HL-60 (cell line): Measurements from ENCODE around the gene NXPH4.

ENCODE experiments used
- DNase-seq, 2 experiments: peaks; one replicate each; pipeline ENCODE4 v3.0.0-alpha.2; 2010 to 2020; ENCODE audit warnings: low read depth in 1 of 2, low spot score in 1 of 2
- H3K27ac ChIP-seq: fragments of 250-450 bp; sonication (Bioruptor Pico); replicated peaks from 2 replicates; pipeline ENCODE4 v1.5.1; 2020; ENCODE audit warnings: mild to moderate bottlenecking, moderate library complexity
- H3K27me3 ChIP-seq: fragments of 250-450 bp; sonication (Bioruptor Pico); 2 replicates; pipeline ENCODE4 v1.5.1; 2021; ENCODE audit warnings: mild to moderate bottlenecking, moderate library complexity; ENCODE audit not compliant: insufficient read depth, poor library complexity, severe bottlenecking
- H3K4me3 ChIP-seq: replicated peaks from 2 replicates; pipeline ENCODE4 v1.5.1; 2011; ENCODE audit warnings: mild to moderate bottlenecking, control low read depth, low read length; ENCODE audit not compliant: insufficient read depth
- CTCF ChIP-seq: IDR thresholded peaks from one replicate; pipeline ENCODE4 v1.5.1; 2011; ENCODE audit warnings: low read length, control low read depth, inconsistent platforms; ENCODE audit not compliant: insufficient read depth
- GABPA ChIP-seq: IDR thresholded peaks from 2 replicates; pipeline ENCODE4 v1.6.1; 2012; ENCODE audit warnings: low read depth
- POLR2AphosphoS5 ChIP-seq: IDR thresholded peaks from 2 replicates; pipeline ENCODE4 v1.6.1; 2012; ENCODE audit warnings: low read depth
- REST ChIP-seq: IDR thresholded peaks from 2 replicates; pipeline ENCODE4 v1.6.1; 2012; ENCODE audit warnings: low read depth; ENCODE audit not compliant: insufficient replicate concordance
- SPI1 ChIP-seq: IDR thresholded peaks from 2 replicates; pipeline ENCODE4 v1.6.1; 2012; ENCODE audit warnings: low read depth, mild to moderate bottlenecking, borderline replicate concordance

NXPH4 gene

GRCh38 chr12:57261428-57261865 is 44.9 kb downstream of the NXPH4 start:
- Histone ChIP-seq H3K4me3 (no peak overlapping the region), H3K27ac (no peak overlapping the region), H3K27me3 (no peaks in the 10 kb centered on the region)
- no peak for TF ChIP-seq CTCF
- no peak for TF ChIP-seq GABPA
- TF ChIP-seq REST, result no peak
- no peak for TF ChIP-seq SPI1
- no peak for TF ChIP-seq POLR2AphosphoS5
- DNase-seq, result no peak

GRCh38 chr12:57262126-57262822 is 45.7 kb downstream of the NXPH4 start:
- DNase-seq, result no peak

More at GRCh38 chr12:57262126-57262822, 45.7 kb downstream of the NXPH4 start:
- no peak for TF ChIP-seq CTCF
- TF ChIP-seq GABPA, result no peak
- no peak for TF ChIP-seq REST
- TF ChIP-seq POLR2AphosphoS5, result no peak
- no peak for TF ChIP-seq SPI1
- Histone ChIP-seq H3K27me3 (no peaks in the 10 kb centered on the region), H3K4me3 (no peak overlapping the region), H3K27ac (no peak overlapping the region)
